ENCODE measurements around the gene TBC1D2B.

DNA sequence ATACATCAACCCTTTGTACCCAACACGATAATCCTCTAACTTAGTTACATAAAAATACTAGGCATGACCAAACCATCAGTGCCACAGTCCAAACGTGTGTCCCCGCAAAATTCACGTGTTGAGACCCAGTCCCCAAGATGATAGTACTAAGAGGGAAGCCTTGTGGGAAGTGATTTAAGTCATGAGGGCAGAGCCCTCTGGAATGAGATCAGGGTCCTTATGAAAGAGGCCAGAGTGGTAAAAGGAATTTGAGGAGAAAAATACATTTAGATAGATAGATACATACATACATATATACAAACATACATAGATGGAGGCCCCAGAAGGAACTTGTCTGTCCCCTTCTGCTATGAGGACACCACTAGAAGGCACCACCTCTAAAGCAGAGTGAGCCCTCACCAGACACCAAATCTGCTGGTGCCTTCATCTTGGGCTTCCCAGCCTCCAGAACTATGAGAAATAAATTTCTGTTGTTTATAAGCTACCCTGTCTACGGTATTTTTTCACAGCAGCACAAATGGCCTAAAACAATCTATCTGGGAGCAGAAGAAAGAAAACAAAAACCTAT, 8.0 kb downstream of the TBC1D2B start:
- TF ChIP-seq, protein P1, sequence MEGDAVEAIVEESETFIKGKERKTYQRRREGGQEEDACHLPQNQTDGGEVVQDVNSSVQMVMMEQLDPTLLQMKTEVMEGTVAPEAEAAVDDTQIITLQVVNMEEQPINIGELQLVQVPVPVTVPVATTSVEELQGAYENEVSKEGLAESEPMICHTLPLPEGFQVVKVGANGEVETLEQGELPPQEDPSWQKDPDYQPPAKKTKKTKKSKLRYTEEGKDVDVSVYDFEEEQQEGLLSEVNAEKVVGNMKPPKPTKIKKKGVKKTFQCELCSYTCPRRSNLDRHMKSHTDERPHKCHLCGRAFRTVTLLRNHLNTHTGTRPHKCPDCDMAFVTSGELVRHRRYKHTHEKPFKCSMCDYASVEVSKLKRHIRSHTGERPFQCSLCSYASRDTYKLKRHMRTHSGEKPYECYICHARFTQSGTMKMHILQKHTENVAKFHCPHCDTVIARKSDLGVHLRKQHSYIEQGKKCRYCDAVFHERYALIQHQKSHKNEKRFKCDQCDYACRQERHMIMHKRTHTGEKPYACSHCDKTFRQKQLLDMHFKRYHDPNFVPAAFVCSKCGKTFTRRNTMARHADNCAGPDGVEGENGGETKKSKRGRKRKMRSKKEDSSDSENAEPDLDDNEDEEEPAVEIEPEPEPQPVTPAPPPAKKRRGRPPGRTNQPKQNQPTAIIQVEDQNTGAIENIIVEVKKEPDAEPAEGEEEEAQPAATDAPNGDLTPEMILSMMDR (IDR thresholded peaks at IDR 0.05), result no peak
- no peak for TF ChIP-seq POLR2AphosphoS5 (IDR thresholded peaks at IDR 0.05)

Measured in upper lobe of left lung (tissue), 4 donors.